OCI-LY7 (cell line): ENCODE data around the gene MAPT.

Experiments used
- CTCF ChIP-seq: fragments of 200-600 bp; sonication (generic); conservative IDR thresholded peaks from 2 replicates; pipeline ENCODE4 v1.5.1; 2014; ENCODE audit warnings: mild to moderate bottlenecking, antibody characterized with exemption, low read length, moderate library complexity, mixed read lengths
- EZH2phosphoT487 ChIP-seq: fragments of 200-600 bp; sonication (generic); IDR thresholded peaks from 2 replicates; pipeline ENCODE4 v1.6.1; 2018; ENCODE audit warnings: low read depth, borderline replicate concordance, mild to moderate bottlenecking, mixed run types, antibody characterized with exemption, low read length, moderate library complexity, mixed read lengths

- TF ChIP-seq CTCF (no peak), EZH2phosphoT487 (no peak)
Observed at GRCh38 chr17:46024590-46024989, 130.2 kb downstream of the MAPT start.
